HuH-7 (cell line): ENCODE data around the gene CAPZA3.
"Not testable (repeated sequence)": the region's sequence is repeated elsewhere in the genome, so short reads cannot be mapped to it uniquely, and the experiment has no call there.

Experiments
- DNase-seq: peaks from one replicate; pipeline ENCODE4 v3.0.0; 2011; ENCODE audit warnings: low spot score

Gene CAPZA3

DNA sequence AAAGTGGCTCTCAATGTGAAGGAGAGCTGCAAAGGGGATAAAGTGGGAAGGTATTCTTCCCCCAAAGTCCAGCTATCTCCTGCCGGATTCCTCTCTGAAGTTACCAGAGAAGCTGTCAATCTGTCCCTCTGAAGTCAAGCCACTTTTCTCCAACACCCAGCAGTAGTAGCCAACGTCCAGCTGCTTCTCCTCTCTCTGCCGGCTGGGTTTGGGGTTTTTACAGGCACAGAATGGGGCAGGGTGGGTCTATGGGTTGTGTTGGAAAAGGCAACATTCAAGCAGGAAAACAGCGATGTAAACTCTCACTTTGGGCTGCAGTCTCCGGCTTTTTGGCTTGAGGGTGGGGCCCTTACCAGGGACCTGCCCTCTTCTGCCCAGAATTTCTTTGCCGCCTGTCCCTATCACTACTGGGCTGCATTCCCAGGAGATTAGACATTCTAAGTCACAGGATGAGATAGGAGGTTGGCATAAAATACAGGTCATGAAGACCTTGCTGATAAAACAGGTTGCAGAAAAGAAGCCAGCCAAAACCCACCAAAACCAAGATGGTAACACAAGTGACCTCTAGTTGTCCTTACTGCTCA, 16.3 kb downstream of the CAPZA3 start:
- no peak for DNase-seq

DNA sequence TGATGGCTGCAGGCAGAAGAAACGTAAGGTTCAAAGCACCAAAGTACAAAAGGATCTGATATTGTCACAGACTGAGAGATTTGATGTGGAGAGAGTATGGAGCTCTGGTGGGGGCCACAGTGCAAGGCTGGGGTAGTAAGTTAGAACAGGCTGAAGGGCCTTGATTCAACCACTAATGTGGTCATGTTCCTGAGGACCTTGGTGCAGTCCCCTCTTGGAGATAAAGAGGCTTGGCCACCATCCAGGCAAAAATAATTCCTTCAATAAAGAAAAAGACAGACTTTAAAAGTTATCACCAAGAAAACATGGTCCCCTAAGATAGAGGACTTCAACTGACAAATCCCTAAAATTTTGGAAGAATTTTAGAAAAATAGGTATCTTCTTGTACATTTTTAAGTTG, 17.4 kb downstream of the CAPZA3 start:
- DNase-seq: no peak

DNA sequence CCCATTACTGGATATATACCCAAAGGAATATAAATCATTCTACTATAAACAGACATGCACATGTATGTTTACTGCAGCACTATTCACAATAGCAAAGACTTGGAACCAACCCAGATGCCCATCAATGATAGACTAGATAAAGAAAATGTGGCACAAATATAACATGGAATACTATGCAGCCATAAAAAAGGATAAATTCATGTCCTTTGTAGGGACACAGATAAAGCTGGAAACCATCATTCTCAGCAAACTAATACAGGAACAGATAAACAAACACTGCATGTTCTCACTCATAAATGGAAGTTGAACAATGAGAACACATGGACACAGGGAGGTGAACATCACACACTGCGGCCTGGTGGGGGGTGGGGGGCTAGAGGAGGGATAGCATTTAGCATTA, 28.6 kb downstream of the CAPZA3 start:
- not testable (repeated sequence) for DNase-seq

DNA sequence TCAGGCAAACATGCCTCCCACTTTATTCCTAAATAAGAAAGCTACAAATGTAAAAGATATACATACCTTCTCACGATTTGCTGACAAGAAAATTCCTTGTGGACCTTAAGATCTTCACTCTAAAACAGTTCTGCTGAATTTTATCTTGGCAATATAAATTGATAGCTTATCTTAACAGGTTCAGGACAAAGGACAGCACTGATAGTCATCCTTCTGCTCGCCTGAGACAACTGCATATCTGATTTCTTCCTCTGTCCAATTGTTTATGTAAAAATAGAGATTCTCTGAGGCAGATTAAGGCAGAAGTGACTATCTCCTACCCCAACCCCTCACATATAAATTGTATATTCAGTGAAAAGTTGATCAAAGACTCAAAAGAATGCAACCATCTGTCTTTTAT, 44.9 kb downstream of the CAPZA3 start:
- DNase-seq: no peak

DNA sequence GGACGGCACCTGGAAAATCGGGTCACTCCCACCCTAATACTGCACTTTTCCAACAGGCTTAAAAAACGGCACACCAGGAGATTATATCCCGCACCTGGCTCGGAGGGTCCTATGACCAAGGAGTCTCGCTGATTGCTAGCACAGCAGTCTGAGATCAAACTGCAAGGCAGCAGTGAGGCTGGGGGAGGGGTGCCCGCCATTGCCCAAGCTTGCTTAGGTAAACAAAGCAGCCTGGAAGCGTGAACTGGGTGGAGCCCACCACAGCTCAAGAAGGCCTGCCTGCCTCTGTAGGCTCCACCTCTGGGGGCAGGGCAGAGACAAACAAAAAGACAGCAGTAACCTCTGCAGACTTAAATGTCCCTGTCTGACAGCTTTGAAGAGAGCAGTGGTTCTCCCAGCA, 47.5 kb downstream of the CAPZA3 start:
- DNase-seq: not testable (repeated sequence)
